Coronary artery (tissue), 2 donors: ENCODE data around the gene TENT5D.
"Not testable (repeated sequence)": the region's sequence is repeated elsewhere in the genome, so short reads cannot be mapped to it uniquely, and the experiment has no call there.

ENCODE experiments used
- DNase-seq: peaks from one replicate; pipeline ENCODE4 v3.0.0-alpha.2; 2017; ENCODE audit warnings: low spot score
- H3K27ac ChIP-seq, 2 donors: fragments of 200-600 bp; sonication (generic); one replicate each; pipeline ENCODE4 v1.5.1; 2016 to 2019
- H3K4me3 ChIP-seq: fragments of 200-600 bp; sonication (generic); 2 replicates; pipeline ENCODE4 v1.5.1; 2016; ENCODE audit warnings: mild to moderate bottlenecking, moderate library complexity
- CTCF ChIP-seq: fragments of 200-600 bp; sonication (generic); IDR thresholded peaks from one replicate; pipeline ENCODE4 v1.5.1; 2019; ENCODE audit warnings: antibody characterized with exemption

The TENT5D gene

GRCh38 chrX:80431505-80431832 is 11.2 kb downstream of the TENT5D start:
- H3K4me3 ChIP-seq = no peak overlapping the region
- no peak for DNase-seq
- no peak overlapping the region for H3K27ac ChIP-seq
- no peak for TF ChIP-seq CTCF

- DNase-seq = no peak
- Histone ChIP-seq H3K4me3 (no peak overlapping the region), H3K27ac (peak overlapping the region in 1 of 2 donors; percentile 30)
- TF ChIP-seq CTCF = no peak
Measured at GRCh38 chrX:80432441-80432840, 12.2 kb downstream of the TENT5D start.

GRCh38 chrX:80432863-80433262 is 12.6 kb downstream of the TENT5D start:
- peak overlapping the region in 1 of 2 donors; percentile 30 for H3K27ac ChIP-seq
- DNase-seq = no peak
- no peak for TF ChIP-seq CTCF
- no peak overlapping the region for H3K4me3 ChIP-seq

GRCh38 chrX:80468166-80468565 is 47.9 kb downstream of the TENT5D start:
- not testable (repeated sequence) for H3K27ac ChIP-seq, DNase-seq, H3K4me3 ChIP-seq

GRCh38 chrX:80471582-80471981 is 51.3 kb downstream of the TENT5D start:
- no peak overlapping the region for H3K27ac ChIP-seq
- no peak for TF ChIP-seq CTCF
- no peak for DNase-seq
- no peak overlapping the region for H3K4me3 ChIP-seq

GRCh38 chrX:80485543-80485942 is 65.3 kb downstream of the TENT5D start:
- no peak for DNase-seq
- no peak for TF ChIP-seq CTCF
- Histone ChIP-seq H3K4me3 (no peak overlapping the region), H3K27ac (no peak overlapping the region)

- TF ChIP-seq CTCF = no peak
- no peak overlapping the region for H3K4me3 ChIP-seq
- no peak overlapping the region for H3K27ac ChIP-seq
- no peak for DNase-seq
Measured at GRCh38 chrX:80486299-80486698, 66.1 kb downstream of the TENT5D start.

GRCh38 chrX:80489166-80489565 is 68.9 kb downstream of the TENT5D start:
- Histone ChIP-seq H3K27ac (no peak overlapping the region), H3K4me3 (no peak overlapping the region)
- TF ChIP-seq CTCF = no peak
- no peak for DNase-seq
